Activated CD4-positive, CD25-positive, alpha-beta regulatory T cell treated with anti-CD3 and anti-CD28 coated beads, Interleukin-2, amount 50 U/mL, for 24 hours (primary cell): Measurements from ENCODE around the gene PPP1R14D.
"Not testable (repeated sequence)": the region's sequence is repeated elsewhere in the genome, so short reads cannot be mapped to it uniquely, and the experiment has no call there.

ENCODE experiments used
- ATAC-seq, 2 donors: fragments of 150-1000 bp; cut with Tn5 transposase; one replicate each; pipeline ENCODE4 v1.10.0; 2021; ENCODE audit warnings: mild to moderate bottlenecking in 1 of 2, moderate library complexity in 1 of 2

The PPP1R14D gene, protein sequence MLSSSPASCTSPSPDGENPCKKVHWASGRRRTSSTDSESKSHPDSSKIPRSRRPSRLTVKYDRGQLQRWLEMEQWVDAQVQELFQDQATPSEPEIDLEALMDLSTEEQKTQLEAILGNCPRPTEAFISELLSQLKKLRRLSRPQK

DNA sequence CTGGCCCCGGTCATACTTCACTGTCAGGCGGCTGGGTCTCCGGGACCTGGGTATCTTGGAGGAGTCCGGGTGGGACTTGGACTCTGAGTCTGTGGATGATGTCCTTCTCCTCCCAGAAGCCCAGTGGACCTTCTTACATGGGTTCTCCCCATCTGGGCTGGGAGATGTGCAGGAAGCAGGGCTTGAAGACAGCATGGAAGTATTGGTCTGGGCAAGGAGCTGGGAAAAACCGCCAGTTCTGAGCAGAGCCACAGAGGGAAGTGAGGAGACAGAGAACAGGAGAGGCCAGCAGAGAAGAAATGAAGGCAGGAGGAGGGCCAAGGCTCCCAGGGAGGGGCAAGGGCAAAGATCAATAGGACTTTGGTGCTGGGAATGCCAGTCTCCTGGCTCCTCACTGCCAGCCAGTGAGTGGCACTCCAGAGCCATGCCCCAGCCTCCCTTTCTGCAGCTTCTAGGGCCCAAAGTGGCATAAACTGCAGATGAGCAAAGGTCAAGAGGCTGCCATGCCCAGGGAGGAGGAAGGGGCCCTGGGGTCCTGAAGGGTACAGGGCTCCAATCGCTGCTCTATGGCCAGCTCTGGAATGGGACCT, at the start of gene PPP1R14D:
Gene PPP1R14D, minus strand, starts transcription at position 262 of the 590 bp plus-strand sequence. Its CDS starts 67 bp downstream, at position 195.
- no peak for ATAC-seq

DNA sequence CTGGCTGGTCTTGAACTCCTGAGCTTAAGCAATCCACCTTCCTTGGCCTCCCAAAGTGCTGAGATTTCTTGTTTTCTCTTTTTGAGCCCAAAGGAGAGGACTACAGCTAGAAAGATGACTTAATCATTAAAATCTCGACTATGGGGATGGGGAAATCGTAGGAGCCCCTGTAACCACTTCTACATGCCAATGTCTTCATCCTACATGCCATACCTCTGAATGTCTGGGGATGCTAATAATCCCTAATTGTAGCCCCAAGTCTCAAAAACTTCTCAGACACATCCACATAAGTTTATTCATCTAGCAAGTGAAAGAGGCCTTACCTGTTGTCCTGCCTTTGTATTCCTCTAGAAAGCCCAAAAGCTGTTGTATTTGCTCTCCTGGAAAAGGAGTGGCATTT, 49.2 kb upstream of the PPP1R14D start:
- ATAC-seq = no peak

DNA sequence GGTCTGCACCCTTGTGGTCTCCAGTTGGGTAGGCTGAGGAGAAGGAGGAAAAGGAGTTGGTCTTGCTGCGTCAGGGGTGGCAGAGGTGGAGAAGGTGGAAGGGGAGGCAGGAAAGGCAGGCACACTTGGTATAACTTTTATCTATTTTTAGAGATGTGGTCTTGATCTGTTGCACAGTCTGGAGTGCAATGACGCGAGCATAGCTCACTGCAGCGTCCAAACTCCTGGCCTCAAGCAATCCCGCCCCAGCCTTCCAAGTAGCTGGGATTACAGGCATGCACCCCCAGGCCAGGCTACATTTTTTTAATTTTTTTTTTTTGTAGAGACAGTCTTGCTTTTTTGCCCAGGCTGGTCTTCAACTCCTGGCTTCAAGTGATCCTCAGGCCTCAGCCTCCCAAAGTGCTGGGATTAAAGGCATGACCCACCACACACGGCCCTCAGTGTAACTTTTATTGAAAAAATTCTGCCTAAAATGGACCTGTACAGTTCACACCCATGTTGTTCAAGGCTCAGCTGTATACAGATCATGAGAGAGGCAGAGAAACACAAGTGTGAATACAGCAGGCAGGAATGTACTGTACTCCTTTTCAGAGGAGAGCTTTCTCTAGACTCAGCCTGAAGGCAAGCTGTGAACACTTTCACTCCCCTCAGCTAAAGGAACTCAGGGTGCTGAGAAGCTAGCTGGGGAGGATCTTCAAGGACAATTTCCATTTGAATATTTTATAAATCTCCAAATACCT, 47.7 kb upstream of the PPP1R14D start:
- ATAC-seq = no peak

DNA sequence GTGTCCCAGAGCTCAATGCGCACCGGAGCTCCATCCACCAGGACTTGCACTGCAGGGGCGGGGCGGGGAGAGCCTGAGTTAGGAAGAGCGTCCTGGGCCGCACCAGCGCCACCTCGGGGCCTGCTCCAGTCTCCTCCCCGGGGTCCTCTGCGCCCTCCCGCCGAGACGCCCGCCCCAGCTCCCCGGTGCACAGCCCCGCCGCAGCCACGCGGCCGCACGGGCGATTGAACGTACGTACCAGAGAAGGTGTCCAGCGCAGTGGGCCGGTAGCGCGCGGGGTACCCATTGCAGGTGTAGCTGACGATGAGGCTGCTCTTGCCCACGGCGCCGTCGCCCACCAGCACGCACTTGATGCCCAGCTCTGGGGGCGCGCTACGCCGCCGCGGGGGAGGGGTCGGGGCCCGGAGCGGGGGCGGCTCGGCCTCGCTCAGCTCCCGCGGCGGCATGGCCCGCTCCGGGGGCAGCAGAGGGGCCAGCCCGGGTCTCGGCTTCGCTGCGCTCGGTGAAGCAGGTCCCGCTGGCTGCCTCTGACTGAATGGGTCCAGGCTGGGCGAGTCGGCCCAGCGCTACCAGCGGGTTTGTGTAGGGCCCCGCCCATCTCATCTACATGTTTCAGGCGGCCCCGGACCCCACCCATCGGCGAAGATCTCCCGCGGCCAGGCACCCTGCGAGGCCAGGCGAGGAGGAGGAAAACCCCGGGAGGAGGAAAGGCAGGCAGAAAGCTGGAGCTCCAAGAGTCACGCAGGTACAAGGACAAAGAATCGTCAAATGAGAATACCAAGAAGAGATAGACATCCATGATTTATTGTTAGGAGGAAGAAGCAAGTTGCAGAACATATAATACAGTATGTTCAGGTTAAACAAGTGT, 45.4 kb upstream of the PPP1R14D start, which contains the start of gene RHOV:
Gene RHOV, minus strand, starts transcription at position 541 of the 868 bp plus-strand sequence. Its CDS starts 95 bp downstream, at position 446.
- ATAC-seq = peak; percentile 70 to 77

DNA sequence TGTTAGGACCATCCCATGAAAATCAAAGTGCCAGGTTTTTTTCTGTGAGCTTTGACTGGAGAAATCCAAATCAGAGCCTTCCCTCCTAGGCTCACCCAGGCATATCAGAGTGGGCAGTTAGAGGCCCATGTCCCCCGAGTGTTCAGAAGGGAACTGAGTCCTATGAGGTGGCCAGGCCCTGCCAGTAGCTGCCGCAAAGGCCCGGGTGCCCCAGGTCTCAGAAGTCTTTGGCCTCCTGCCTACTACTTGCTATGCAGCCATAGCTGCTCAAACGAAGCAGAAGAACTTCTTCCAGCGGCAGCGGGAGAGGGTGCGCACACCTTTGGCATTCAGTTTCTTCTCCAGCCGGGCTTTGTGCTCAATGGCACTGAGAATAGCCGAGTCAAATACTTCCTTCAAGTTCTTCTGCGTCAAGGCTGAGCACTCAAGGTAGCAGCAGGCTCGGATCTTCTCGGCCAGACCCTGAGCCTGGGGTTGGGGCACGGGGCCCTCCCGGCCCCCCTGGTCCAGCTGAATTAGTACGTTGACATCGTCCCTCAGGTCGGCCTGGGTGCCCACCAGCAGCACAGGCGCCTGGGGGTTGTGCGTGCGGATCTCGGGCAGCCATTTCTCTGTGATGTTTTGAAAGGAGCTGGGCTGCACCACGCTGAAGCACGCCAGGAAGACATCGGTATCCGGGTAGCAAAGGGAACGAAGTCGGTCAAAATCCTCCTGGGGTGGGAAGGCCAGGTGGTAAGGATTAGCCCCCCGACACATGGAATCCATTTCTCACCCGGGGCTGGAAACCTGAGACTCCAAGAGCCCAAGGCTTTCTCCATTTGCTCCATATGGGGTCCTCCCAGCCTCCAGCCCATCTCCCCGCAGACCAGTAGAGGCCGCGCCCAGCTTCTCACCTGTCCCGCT, 44.5 kb upstream of the PPP1R14D start:
- no peak for ATAC-seq

DNA sequence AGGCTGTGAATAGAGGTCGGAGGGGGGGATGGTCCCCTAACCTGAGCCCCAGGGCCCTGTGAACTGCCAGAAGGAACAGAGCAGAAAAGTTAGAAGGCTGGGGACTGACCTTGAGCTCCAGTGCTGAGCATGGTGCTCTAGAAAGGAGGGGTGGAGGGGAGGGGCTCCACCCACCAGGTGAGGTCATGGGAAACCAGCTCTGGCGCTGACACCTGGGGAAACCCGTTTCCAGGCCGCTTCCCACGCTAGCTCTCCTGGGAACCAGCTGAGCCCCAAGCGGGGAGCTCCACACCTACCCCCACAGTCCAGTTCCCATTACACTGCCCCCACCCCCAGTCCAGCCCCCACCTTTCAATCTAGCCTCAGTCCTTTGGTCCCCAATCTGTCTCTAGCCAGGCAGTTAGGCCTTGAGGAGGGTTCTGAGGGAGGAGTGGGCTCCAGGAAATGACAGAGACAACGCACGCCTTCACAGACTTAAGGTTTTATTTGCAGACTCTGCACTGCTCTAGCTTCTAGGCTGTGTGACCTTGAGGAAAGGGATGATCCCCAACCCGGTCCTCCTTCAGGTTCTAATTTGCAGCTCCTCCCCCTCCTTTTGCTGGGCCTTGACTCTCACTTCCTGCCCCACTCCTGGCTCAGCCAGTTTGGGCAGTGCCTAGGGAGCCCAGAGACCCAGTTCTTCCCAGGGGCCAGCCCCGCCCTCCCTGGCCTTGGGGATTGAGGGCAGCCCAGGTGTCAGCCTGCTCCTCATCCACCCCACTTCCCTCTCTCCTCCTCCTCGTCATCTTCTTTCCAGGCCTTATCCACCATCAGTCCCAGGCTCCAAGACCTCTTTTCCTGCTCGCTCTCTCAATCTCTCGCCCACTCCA, 43.5 kb upstream of the PPP1R14D start:
- no peak for ATAC-seq

DNA sequence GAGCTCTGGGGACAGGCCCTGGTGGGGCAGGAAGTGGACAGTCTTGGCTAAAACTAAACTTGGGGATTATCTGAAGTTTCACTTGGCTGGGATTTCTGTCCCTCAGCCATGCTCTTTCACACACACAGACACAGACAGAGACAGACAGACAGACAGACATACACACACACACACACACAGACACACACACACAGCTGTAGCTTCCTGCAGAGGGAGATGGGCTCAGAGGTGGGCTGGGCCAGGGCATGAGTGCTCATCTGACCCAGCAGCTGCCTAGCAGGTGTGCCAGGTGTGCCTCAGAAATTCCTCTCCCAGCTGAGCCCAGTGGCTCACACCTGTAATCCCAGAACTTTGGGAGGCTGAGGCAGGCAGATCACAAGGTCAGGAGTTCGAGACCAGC, 42.2 kb upstream of the PPP1R14D start:
- no peak for ATAC-seq

DNA sequence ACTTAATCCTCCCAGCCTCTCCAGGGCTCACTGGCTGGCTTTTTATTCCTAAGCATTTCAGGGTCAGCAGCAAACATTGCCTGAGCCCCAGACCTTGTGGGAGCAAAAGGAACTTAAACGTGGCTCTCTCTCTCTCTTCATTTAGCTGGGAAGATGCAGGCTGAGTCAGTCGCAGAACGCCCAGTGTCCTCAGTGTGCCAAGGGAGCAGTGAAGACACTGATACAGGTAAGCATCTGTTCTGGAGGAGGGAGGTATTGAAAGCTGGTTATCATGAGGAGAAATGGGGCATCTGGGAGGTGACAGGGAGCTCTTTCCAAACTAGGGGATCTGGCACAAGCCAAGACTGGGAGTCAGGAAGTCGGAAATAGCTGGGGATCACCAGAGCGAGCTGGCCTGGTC, 41.2 kb upstream of the PPP1R14D start:
- ATAC-seq = no peak

DNA sequence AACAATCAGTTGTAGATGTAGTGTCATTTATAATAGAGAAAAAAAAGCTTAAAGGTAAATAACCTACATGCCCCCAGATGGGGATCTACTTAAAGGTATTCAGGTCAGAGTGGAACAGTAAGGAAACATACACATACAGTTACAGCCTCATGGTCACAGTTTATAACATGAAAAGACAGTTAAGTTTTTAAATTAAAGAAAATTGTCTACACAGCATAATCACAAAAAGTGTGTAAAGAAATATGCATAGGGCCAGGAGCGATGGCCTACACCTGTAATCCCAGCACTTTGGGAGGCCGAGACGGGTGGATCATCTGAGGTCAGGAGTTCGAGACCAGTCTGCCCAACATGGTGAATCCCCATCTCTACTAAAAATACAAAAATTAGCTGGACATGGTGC, 38.7 kb upstream of the PPP1R14D start:
- ATAC-seq = no peak

DNA sequence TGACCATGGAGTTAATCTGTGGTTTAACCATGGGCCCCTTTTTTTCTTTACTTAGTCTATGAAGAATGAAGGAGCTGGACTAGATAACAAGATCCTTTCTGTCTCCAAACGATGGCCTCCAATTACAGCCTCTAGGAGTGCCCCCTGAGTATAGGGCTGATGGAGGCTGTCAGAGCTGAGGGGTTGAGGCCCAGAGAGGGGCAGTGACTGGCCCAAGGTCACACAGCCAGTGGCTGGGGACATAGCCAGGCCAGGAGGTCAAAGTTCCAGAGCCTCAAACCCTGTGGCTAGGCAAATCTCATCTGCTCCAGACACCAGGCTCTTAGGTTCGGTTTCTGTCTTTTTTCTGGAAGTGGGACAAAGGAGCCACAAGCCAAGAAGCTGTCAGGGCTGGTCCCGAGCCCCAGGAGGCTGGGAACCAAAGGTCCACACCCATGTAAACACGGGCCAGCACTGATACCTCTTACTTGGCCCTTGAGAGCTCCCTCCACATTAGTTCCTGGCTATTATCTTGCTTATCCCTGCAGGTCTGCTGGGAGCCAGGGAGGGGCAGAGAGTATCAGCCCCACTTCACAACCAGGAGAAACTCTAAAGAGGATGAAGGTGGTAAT, 35.3 kb upstream of the PPP1R14D start:
- no peak for ATAC-seq

DNA sequence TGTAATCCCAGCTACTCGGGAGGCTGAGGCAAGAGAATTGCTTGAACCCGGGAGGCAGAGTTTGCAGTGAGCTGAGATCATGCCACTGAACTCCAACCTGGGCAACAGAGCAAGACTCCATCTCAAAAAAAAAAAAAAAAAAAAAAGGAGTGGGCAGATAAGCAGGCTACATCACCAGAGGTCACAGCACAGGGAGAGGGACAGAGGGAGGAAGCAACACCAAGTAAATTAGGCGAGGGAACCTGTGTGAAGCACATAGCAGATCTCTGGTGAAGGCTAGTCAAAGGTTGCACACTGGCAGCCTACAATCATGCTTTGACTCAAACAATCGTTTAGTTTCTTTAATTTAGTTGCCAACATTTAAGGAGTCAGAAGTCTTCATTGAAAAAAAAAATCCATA, 32.6 kb upstream of the PPP1R14D start:
- not testable (repeated sequence) for ATAC-seq

DNA sequence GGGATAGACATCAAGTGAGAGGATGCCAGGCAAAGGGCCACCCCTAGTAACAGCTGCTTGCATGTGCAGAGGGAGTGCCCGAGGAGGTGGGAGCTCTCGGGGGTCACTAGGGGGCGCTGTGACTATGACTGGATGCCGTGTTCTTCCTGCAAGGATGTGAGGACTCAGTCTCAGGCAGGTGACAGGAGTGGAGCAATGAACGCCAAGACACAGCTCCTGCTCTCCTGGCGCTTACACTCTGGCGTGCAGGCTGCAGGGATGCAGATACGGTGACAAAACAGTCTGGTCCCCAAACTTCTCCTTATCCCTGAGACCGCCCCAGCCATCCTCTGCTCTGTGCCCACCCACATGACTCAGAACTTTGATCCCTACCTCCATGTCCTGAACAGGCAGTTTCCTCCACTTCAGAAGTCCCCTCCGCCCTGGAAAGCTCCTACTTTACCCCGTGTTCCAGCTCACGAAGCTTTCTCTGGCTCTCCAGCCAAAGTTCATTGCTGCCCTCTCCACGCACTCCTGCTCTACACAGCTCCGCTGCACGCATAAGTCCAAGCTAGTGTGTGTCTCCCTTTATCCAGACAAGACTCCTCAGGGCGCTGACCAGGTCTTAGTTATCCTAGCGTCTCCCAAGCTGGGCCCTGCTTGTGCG, 30.8 kb upstream of the PPP1R14D start:
- peak; percentile 84 to 86 for ATAC-seq

DNA sequence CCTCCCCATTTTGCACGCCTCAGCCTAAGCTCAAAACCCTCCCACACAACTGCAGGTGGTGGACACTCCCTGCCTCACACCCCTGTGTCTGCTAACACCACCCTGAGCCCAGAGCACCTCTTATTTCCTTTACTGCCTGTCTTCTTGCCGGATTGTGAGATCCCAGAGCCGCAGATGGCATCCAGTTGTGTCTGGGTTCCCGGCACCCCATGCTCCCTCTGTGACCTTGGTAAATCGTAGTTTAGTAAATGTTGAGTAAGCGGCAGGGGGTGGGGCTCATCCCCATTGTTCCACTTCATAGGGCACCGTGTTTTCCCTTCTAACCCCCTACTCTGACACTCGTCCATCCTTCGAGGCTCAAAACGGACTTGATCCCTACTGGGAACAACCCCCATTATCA, 30.2 kb upstream of the PPP1R14D start:
- no peak for ATAC-seq

DNA sequence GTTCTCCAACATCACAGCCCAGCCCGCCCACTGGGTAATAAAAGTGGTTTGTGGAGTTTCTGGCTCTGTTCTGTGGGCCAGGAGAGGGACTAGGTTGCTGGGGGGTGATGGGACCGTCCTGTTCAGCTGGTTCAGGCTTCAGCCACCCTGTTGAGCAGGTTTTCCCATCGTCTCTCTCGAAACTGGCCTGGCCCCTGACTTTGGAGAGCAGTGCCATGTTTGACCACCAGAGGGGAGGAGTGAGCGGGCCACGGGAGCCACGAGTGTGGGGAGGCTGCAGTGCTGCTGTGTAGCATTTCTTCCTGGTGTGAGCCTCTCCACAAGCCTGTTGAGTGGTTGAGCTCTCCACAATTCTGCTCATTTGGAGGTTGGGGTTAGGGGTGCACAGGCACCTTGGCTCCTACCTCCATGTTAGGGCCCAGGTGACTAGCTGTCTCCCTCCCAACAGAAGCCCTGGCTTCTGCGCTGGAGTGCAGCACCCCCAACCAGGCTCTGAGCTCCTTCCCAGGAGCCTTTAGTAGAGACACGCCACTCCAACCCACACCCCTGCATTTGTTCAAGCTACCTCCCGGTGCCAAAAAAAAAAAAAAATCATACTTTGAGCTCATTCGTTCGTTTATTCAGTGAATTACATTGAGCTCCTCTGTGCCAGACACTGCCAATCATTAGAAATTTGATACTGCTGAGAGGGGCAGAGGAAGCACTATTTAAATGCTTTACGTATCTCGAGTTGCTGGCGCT, 29.3 kb upstream of the PPP1R14D start:
- ATAC-seq = peak; percentile 80 to 83

DNA sequence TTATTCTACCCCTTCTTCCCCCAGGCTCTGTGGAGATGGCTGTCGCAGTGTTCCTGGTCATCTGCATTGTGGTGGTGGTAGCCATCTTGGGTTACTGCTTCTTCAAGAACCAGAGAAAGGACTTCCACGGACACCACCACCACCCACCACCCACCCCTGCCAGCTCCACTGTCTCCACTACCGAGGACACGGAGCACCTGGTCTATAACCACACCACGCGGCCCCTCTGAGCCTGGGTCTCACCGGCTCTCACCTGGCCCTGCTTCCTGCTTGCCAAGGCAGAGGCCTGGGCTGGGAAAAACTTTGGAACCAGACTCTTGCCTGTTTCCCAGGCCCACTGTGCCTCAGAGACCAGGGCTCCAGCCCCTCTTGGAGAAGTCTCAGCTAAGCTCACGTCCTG, 28.2 kb upstream of the PPP1R14D start:
- no peak for ATAC-seq

DNA sequence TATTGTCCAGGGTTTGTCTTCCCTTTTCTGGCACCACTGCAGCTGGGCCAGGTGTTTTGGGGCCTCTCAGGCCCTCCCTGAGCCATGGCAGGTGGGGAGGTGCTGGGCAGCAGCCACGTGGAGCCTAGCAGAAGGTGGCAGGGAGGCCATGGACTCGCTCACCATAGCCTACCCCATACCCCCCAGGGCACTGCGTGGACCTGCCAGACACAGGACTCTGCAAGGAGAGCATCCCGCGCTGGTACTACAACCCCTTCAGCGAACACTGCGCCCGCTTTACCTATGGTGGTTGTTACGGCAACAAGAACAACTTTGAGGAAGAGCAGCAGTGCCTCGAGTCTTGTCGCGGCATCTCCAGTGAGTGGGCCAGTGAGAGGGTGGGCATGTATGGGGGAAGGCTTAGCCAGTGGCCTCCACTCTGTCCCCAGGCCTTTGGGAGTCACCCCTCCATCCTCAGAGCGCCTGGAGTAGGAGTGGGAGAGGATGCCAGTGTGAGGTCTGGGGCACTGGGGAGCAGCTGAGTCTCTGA, 27.3 kb upstream of the PPP1R14D start:
- no peak for ATAC-seq

DNA sequence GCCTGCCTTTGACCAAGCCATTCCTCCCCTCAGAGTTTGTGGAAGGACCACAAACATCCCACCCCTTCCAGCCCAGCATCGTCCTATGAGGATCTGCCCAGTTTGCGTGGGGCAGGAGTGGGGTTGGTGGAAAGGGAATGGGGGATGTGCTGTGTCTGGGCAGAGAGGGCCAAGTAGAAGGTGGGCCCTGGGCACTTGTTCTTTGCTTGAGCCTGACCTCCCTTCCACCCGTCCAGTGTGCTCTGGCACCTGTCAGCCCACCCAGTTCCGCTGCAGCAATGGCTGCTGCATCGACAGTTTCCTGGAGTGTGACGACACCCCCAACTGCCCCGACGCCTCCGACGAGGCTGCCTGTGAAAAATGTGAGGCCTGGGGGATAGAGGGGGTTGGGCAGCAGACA, 25.7 kb upstream of the PPP1R14D start:
- ATAC-seq = no peak

DNA sequence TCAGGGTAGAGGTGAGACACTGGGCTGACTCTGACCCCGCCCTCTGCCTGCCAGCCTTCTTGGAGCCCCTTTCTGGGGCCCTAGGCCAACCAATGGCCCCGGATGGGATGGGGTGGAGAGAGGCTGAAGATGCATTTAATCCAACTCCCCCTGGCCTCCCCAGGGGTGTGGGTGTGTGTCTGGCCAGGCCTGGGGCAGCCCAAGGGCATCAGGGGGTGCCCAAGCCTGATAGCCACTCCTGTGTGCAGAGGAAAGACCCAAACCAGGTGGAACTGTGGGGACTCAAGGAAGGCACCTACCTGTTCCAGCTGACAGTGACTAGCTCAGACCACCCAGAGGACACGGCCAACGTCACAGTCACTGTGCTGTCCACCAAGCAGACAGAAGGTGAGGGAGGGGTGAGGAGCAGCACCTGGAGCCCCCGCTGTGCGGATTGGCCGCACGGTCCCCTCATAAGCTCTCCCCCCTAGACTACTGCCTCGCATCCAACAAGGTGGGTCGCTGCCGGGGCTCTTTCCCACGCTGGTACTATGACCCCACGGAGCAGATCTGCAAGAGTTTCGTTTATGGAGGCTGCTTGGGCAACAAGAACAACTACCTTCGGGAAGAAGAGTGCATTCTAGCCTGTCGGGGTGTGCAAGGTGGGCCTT, 24.9 kb upstream of the PPP1R14D start:
- no peak for ATAC-seq

DNA sequence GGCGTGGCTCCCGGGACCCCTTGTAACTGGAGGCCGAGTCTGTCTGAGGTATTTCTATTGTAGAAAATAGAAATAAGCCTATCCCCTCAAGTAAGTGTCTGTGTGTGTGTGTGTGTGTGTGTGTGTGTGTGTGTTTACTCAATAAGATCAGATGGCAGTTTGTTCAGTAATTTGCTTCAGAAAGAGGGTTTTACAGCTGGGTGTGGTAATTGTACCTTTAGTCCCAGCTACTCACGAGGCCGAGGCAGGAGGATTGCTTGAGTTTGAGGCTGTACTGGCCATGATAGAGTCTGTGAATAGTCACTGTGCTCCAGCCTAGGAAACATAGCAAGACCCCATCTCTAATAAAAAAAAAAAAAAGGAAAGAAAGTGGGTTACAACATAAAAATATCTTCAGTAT, 24.0 kb upstream of the PPP1R14D start:
- no peak for ATAC-seq
